ENCODE measurements around the gene SCT.

GRCh38 chr11:641806-642370 is 14.9 kb upstream of the SCT start:
- no peak for TF ChIP-seq CTCF (IDR thresholded peaks at IDR 0.05)
- TF ChIP-seq POLR2A (IDR thresholded peaks at IDR 0.05) = no peak
- TF ChIP-seq EP300 (IDR thresholded peaks at IDR 0.05) = no peak
- TF ChIP-seq POLR2AphosphoS5 (IDR thresholded peaks at IDR 0.05) = no peak

Measured in upper lobe of left lung (tissue), 4 donors.